Measurements from ENCODE around the gene IFNAR1. TPM values are rescaled to one million over a fixed set of nuclear protein-coding genes. Genes with fewer than 3 reads are reported as not detected.

The IFNAR1 gene
- polyA plus RNA-seq, 3 donors = 16.8 to 95.3 (median 56.2) TPM

DNA sequence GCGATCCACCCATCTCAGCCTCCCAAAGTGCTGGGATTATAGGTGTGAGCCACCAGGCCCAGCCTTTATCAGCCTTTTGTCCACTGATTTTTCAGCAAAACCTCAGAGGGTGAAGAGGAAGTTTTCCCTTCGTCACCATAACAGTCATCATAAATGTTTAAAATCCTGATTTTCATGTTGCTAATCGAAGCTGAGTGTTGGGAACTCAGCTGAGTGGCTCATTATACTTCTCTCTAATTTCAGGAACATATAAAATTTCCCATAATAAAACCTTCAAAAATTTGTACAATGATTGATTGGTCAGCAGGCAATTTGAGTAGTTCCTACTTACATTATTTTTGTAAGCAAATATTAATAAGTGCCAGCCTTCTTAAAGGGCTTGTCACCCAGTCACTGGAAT, 46.6 kb downstream of the IFNAR1 start:
- peaks cover 0 to 5% of the 10 kb centered on the region in 2 donors for H3K36me3 ChIP-seq (replicated peaks in 1 of 2; ENCODE audit: control insufficient read depth in 1 of 2, insufficient read depth in 2 of 2, low read length in 2 of 2)
- no peak overlapping the region for H3K4me3 Mint-ChIP-seq
- peaks cover 56 to 66% of the 10 kb centered on the region in 2 donors for H3K4me1 ChIP-seq (ENCODE audit: control insufficient read depth in 1 of 2, insufficient read depth in 2 of 2, low read length in 2 of 2)
- H3K9ac ChIP-seq (ENCODE audit: insufficient read depth, low read length, poor library complexity, severe bottlenecking) = no peak overlapping the region
- H3K79me2 ChIP-seq (ENCODE audit: insufficient read depth, low read length) = no peaks in the 10 kb centered on the region
- H3K27me3 Mint-ChIP-seq (ENCODE audit: low read depth in 3 of 3) = no peaks in the 10 kb centered on the region
- intact Hi-C loops (cut with micrococcal nuclease) = no loop called here
- H3K4me2 ChIP-seq (replicated peaks; ENCODE audit: extremely low read depth, low read length, poor library complexity, severe bottlenecking) = no peak overlapping the region
- DNase-seq = no peak
- no peaks in the 10 kb centered on the region for H4K20me1 ChIP-seq (ENCODE audit: insufficient read depth, low read length)
- peaks cover 16 to 34% of the 10 kb centered on the region in 2 donors for H3K9me3 ChIP-seq (replicated peaks in 1 of 2; ENCODE audit: control insufficient read depth in 1 of 2, insufficient read depth in 1 of 2, low read length in 2 of 2)
- no peaks in the 10 kb centered on the region for H3K27me3 ChIP-seq (ENCODE audit: control insufficient read depth in 2 of 2, insufficient read depth in 2 of 2, low read length in 2 of 2)
- peaks cover 22 to 31% (median 26%) of the 10 kb centered on the region in 7 donors for H3K9me3 Mint-ChIP-seq
- WGBS (ENCODE audit: insufficient coverage) = no CpG with 5 or more reads among the region's 3 CpGs
- peak overlapping the region in 6 of 7 donors; percentile 62 to 88 (median 80) for H3K27ac Mint-ChIP-seq
- peaks cover 51% of the 10 kb centered on the region for H3K4me1 Mint-ChIP-seq
- H3K36me3 Mint-ChIP-seq = peaks cover 2 to 12% of the 10 kb centered on the region in 2 donors
- peak overlapping the region in 1 of 2 donors; percentile 43 for H3K27ac ChIP-seq (ENCODE audit: low read depth in 1 of 2, low read length in 2 of 2)
- no peak overlapping the region for H3K4me3 ChIP-seq (replicated peaks in 1 of 3; ENCODE audit: low read depth in 2 of 3, low read length in 3 of 3)
- no peak overlapping the region for H2AFZ ChIP-seq (ENCODE audit: insufficient read depth, low read depth, low read length, poor library complexity, severe bottlenecking)
- TF ChIP-seq, protein P1, sequence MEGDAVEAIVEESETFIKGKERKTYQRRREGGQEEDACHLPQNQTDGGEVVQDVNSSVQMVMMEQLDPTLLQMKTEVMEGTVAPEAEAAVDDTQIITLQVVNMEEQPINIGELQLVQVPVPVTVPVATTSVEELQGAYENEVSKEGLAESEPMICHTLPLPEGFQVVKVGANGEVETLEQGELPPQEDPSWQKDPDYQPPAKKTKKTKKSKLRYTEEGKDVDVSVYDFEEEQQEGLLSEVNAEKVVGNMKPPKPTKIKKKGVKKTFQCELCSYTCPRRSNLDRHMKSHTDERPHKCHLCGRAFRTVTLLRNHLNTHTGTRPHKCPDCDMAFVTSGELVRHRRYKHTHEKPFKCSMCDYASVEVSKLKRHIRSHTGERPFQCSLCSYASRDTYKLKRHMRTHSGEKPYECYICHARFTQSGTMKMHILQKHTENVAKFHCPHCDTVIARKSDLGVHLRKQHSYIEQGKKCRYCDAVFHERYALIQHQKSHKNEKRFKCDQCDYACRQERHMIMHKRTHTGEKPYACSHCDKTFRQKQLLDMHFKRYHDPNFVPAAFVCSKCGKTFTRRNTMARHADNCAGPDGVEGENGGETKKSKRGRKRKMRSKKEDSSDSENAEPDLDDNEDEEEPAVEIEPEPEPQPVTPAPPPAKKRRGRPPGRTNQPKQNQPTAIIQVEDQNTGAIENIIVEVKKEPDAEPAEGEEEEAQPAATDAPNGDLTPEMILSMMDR (IDR thresholded peaks at IDR 0.05) = no peak

DNA sequence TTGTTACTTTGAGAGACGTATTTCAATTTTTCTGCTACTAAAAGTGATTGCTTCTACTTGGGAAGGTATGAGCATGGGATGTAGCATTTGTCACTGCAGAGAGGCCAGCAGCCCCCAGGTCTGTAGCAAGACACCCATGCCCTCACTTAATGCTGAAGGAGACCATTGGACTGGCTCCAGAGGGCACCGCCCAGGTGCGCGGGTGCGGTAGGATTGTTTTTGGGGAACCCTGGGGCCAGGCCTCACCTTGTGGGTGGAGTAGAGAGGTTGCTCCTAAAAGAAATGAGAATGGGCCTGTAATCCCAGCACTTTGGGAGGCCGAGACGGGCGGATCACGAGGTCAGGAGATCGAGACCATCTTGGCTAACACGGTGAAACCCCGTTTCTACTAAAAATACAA, 47.8 kb downstream of the IFNAR1 start:
- Mint-ChIP-seq H3K36me3 (peaks cover 3 to 7% of the 10 kb centered on the region in 2 donors), H3K27ac (peak overlapping the region; percentile 62 to 98 (median 84)), H3K4me3 (no peak overlapping the region), H3K9me3 (peaks cover 11 to 19% (median 15%) of the 10 kb centered on the region in 7 donors), H3K4me1 (peaks cover 60% of the 10 kb centered on the region), H3K27me3 (ENCODE audit: low read depth in 3 of 3) (no peaks in the 10 kb centered on the region)
- peak overlapping the region; percentile 43 to 95 for H3K27ac ChIP-seq (ENCODE audit: low read depth in 1 of 2, low read length in 2 of 2)
- no peaks in the 10 kb centered on the region for H4K20me1 ChIP-seq (ENCODE audit: insufficient read depth, low read length)
- DNase-seq = no peak
- no peaks in the 10 kb centered on the region for H3K27me3 ChIP-seq (ENCODE audit: control insufficient read depth in 2 of 2, insufficient read depth in 2 of 2, low read length in 2 of 2)
- peaks cover 63 to 77% of the 10 kb centered on the region in 2 donors for H3K4me1 ChIP-seq (ENCODE audit: control insufficient read depth in 1 of 2, insufficient read depth in 2 of 2, low read length in 2 of 2)
- WGBS (ENCODE audit: insufficient coverage) = 98% methylated on average over 5 of the region's 12 CpGs
- H3K9me3 ChIP-seq (replicated peaks in 1 of 2; ENCODE audit: control insufficient read depth in 1 of 2, insufficient read depth in 1 of 2, low read length in 2 of 2) = peaks cover 4 to 23% of the 10 kb centered on the region in 2 donors
- H3K4me3 ChIP-seq (replicated peaks in 1 of 3; ENCODE audit: low read depth in 2 of 3, low read length in 3 of 3) = no peak overlapping the region
- H3K9ac ChIP-seq (ENCODE audit: insufficient read depth, low read length, poor library complexity, severe bottlenecking) = no peak overlapping the region
- no peaks in the 10 kb centered on the region for H3K36me3 ChIP-seq (replicated peaks in 1 of 2; ENCODE audit: control insufficient read depth in 1 of 2, insufficient read depth in 2 of 2, low read length in 2 of 2)
- H3K79me2 ChIP-seq (ENCODE audit: insufficient read depth, low read length) = peaks cover 3% of the 10 kb centered on the region
- TF ChIP-seq, protein P1 (IDR thresholded peaks at IDR 0.05) = no peak
- intact Hi-C loops (cut with micrococcal nuclease) = no loop called here
- H3K4me2 ChIP-seq (replicated peaks; ENCODE audit: extremely low read depth, low read length, poor library complexity, severe bottlenecking) = no peak overlapping the region
- H2AFZ ChIP-seq (ENCODE audit: insufficient read depth, low read depth, low read length, poor library complexity, severe bottlenecking) = no peak overlapping the region
